A549 treated with Mapracorat at 1 μM for 4 hours (cell line): ENCODE data around the gene VIPR1. TPM values are rescaled to one million over a fixed set of nuclear protein-coding genes. Genes with fewer than 3 reads are reported as not detected.

Experiments used
- total RNA-seq: library from RNA; stranded (reverse); fragments of 200-300 nt; extraction: Qiagen RNA extraction; gene quantifications from 5 replicates; pipeline ENCODE4 v1.2.3, GENCODE V29; 2022

VIPR1 gene
- 0.83 to 1.3 TPM (median 1.2 TPM) in 5 replicates for total RNA-seq

DNA sequence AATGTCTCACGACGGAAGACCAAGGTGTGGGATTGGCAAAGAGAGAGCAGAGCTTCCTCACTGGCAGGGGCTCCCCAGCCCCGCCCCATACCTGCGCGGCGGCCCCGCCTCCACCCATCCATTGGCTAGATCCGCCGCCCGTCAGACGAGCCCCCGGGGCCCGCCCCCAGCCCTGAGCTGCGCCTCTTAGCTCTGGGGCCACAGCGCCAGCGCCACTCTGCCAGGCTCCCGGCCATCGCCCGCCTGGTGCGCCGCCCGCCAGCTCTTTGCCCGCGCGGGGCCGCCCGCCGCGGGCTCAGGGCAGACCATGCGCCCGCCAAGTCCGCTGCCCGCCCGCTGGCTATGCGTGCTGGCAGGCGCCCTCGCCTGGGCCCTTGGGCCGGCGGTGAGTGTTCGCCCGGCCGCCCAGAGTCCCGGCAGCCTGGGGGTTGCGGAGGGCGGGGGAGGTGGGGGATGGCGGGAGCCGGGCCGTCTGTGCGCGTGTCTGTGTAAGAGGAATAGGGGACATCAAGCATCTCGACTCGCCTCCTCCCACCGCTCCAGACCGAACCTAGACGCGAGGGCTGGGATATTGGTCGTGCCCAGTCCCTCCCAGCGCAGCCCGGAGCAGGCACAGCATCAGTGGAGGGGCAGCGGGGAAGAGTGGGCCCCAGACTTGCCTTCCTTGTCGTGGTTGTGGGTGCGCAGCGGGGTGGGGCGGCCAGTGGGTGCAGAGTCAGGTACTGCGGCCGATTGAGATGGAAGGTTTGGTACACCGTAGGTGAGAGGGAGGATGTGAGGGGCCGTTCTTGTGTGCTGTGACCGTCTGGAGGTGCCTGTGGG lies at the start of gene VIPR1:
Gene VIPR1, plus strand, starts transcription at position 215 of the 822 bp plus-strand sequence. Its CDS starts 93 bp downstream, at position 308.

GRCh38 chr3:42581709-42582473 lies 79.4 kb downstream of the VIPR1 start, which contains the start of gene SEC22C:
Gene SEC22C (minus strand): TSS chr3:42581967. CDS start chr3:42569046, 12,921 bp downstream.

Other genes with a start within 250 kb of the VIPR1 start
- gene CCK, start 236.5 kb upstream of the VIPR1 start, total RNA-seq, result 1.2 to 2.7 TPM (median 2.3 TPM) in 5 replicates
- gene LYZL4, start 92.0 kb upstream of the VIPR1 start, total RNA-seq, result not detected in 5 replicates
- 27.8 to 35.2 TPM (median 34.5 TPM) in 5 replicates for gene SEC22C, start 79.3 kb downstream of the VIPR1 start, total RNA-seq
- gene SS18L2, start 88.2 kb downstream of the VIPR1 start, total RNA-seq, result 16.3 to 18.5 TPM (median 17.7 TPM) in 5 replicates
- gene NKTR, start 98.0 kb downstream of the VIPR1 start, total RNA-seq, result 8.6 to 13.1 TPM (median 10.3 TPM) in 5 replicates
- gene ZBTB47, start 151.1 kb downstream of the VIPR1 start, total RNA-seq, result 5.0 to 7.1 TPM (median 6.4 TPM) in 5 replicates
- gene KLHL40, start 182.9 kb downstream of the VIPR1 start, total RNA-seq, result not detected in 5 replicates
- gene HHATL, start 200.2 kb downstream of the VIPR1 start, total RNA-seq, result not detected in 5 replicates